MM.1S (cell line): Measurements from ENCODE around the gene PANK2.

Experiments used
- EZH2phosphoT487 ChIP-seq: fragments of 300-600 bp; sonication (generic); IDR thresholded peaks from 2 replicates; pipeline ENCODE4 v1.6.1; 2018; ENCODE audit warnings: antibody characterized with exemption, low read length
- TF ChIP-seq, protein P1 (sequence below): fragments of 300-600 bp; sonication (generic); IDR thresholded peaks from 2 replicates; pipeline ENCODE4 v1.5.1; 2016; ENCODE audit warnings: antibody characterized with exemption, low read length, mixed read lengths

DNA sequence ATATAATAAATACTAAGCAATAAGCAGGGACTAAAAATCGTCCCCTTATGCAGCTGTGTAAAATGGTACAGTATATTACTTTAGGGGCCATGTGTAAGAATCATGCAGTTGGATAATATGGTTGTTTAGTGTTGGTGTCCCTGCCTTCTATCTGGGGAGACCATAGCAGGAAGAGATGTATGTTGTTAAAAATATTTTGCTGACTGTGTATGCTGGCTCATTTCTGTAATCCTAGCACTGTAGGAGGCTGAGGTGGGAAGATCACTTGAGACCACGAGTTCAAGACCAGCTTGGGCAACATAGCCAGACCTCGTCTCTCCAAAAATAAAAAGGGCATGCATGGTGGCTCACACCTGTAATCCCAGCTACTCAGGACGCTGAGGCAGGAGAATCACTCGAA, 5.6 kb downstream of the PANK2 start:
- TF ChIP-seq, protein P1, sequence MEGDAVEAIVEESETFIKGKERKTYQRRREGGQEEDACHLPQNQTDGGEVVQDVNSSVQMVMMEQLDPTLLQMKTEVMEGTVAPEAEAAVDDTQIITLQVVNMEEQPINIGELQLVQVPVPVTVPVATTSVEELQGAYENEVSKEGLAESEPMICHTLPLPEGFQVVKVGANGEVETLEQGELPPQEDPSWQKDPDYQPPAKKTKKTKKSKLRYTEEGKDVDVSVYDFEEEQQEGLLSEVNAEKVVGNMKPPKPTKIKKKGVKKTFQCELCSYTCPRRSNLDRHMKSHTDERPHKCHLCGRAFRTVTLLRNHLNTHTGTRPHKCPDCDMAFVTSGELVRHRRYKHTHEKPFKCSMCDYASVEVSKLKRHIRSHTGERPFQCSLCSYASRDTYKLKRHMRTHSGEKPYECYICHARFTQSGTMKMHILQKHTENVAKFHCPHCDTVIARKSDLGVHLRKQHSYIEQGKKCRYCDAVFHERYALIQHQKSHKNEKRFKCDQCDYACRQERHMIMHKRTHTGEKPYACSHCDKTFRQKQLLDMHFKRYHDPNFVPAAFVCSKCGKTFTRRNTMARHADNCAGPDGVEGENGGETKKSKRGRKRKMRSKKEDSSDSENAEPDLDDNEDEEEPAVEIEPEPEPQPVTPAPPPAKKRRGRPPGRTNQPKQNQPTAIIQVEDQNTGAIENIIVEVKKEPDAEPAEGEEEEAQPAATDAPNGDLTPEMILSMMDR, result no peak
- TF ChIP-seq EZH2phosphoT487, result no peak
